ENCODE data around the gene CTNND2.

The CTNND2 gene

GRCh38 chr5:11574787-11575186 lies 329.5 kb downstream of the CTNND2 start:
- TF ChIP-seq L3MBTL2 (conservative IDR thresholded peaks at IDR 0.05) (no peak), CTBP1 (IDR thresholded peaks at IDR 0.05; ENCODE audit: borderline replicate concordance) (no peak), NFRKB (IDR thresholded peaks at IDR 0.05) (no peak), PKNOX1 (IDR thresholded peaks at IDR 0.05) (no peak), FOXA1 (IDR thresholded peaks at IDR 0.05) (no peak), TARDBP (IDR thresholded peaks at IDR 0.05) (no peak), ZNF384 (IDR thresholded peaks at IDR 0.05) (no peak), LEF1 (IDR thresholded peaks at IDR 0.05; ENCODE audit: borderline replicate concordance) (no peak), FOXK2 (IDR thresholded peaks at IDR 0.05) (no peak), FOXM1 (IDR thresholded peaks at IDR 0.05; ENCODE audit: borderline replicate concordance) (no peak), SUZ12 (IDR thresholded peaks at IDR 0.05) (no peak), ELF4 (IDR thresholded peaks at IDR 0.05) (no peak), BHLHE40 (IDR thresholded peaks at IDR 0.05; ENCODE audit: borderline replicate concordance) (no peak), HDGF (IDR thresholded peaks at IDR 0.05; ENCODE audit: borderline replicate concordance) (no peak)
- POLR2A ChIA-PET, result no interaction called here
- no peak for DNase-seq (ENCODE audit: extremely low spot score)
- CTCF ChIA-PET, result no interaction called here

GRCh38 chr5:11573140-11573992 lies 330.9 kb downstream of the CTNND2 start:
- POLR2A ChIA-PET, result no interaction called here
- DNase-seq (ENCODE audit: extremely low spot score), result no peak
- CTCF ChIA-PET, result no interaction called here
- TF ChIP-seq BHLHE40 (IDR thresholded peaks at IDR 0.05; ENCODE audit: borderline replicate concordance) (no peak), HDGF (IDR thresholded peaks at IDR 0.05; ENCODE audit: borderline replicate concordance) (no peak), CTBP1 (IDR thresholded peaks at IDR 0.05; ENCODE audit: borderline replicate concordance) (no peak), PKNOX1 (IDR thresholded peaks at IDR 0.05) (no peak), LEF1 (IDR thresholded peaks at IDR 0.05; ENCODE audit: borderline replicate concordance) (no peak), FOXK2 (IDR thresholded peaks at IDR 0.05) (no peak), ZNF384 (IDR thresholded peaks at IDR 0.05) (no peak), ELF4 (IDR thresholded peaks at IDR 0.05) (no peak), NFRKB (IDR thresholded peaks at IDR 0.05) (no peak), FOXM1 (IDR thresholded peaks at IDR 0.05; ENCODE audit: borderline replicate concordance) (no peak), FOXA1 (IDR thresholded peaks at IDR 0.05) (no peak)

GRCh38 chr5:11564706-11565105 lies 339.5 kb downstream of the CTNND2 start:
- DNase-seq (ENCODE audit: extremely low spot score), result no peak
- TF ChIP-seq SP1 (IDR thresholded peaks at IDR 0.05) (no peak), HDGF (IDR thresholded peaks at IDR 0.05; ENCODE audit: borderline replicate concordance) (no peak), LEF1 (IDR thresholded peaks at IDR 0.05; ENCODE audit: borderline replicate concordance) (no peak), ZNF384 (IDR thresholded peaks at IDR 0.05) (no peak), L3MBTL2 (conservative IDR thresholded peaks at IDR 0.05) (no peak)
- CTCF ChIA-PET, result no interaction called here
- POLR2A ChIA-PET, result no interaction called here

- no peak for DNase-seq (ENCODE audit: extremely low spot score)
- no peak for TF ChIP-seq SUZ12 (IDR thresholded peaks at IDR 0.05)
- CTCF ChIA-PET, result no interaction called here
- POLR2A ChIA-PET, result no interaction called here
Measured at GRCh38 chr5:11563822-11564221, 340.4 kb downstream of the CTNND2 start.

GRCh38 chr5:11560915-11561697 lies 343.1 kb downstream of the CTNND2 start:
- TF ChIP-seq ZNF384 (IDR thresholded peaks at IDR 0.05) (no peak), ARNT (IDR thresholded peaks at IDR 0.05) (no peak), L3MBTL2 (conservative IDR thresholded peaks at IDR 0.05) (no peak), CTBP1 (IDR thresholded peaks at IDR 0.05; ENCODE audit: borderline replicate concordance) (no peak), ELF4 (IDR thresholded peaks at IDR 0.05) (no peak)
- ChIA-PET POLR2A (no interaction called here), CTCF (no interaction called here)
- DNase-seq (ENCODE audit: extremely low spot score), result no peak

- ChIA-PET POLR2A (no interaction called here), CTCF (no interaction called here)
- TF ChIP-seq LEF1 (IDR thresholded peaks at IDR 0.05; ENCODE audit: borderline replicate concordance), result no peak
- no peak for TF ChIP-seq FOXA1 (IDR thresholded peaks at IDR 0.05)
- DNase-seq (ENCODE audit: extremely low spot score), result no peak
Measured at GRCh38 chr5:11557063-11557462, 347.2 kb downstream of the CTNND2 start.

GRCh38 chr5:11555171-11555570 lies 349.1 kb downstream of the CTNND2 start:
- POLR2A ChIA-PET, result no interaction called here
- TF ChIP-seq ZNF384 (IDR thresholded peaks at IDR 0.05), result no peak
- CTCF ChIA-PET, result no interaction called here
- DNase-seq (ENCODE audit: extremely low spot score), result no peak

- TF ChIP-seq TARDBP (IDR thresholded peaks at IDR 0.05), result no peak
- no peak for TF ChIP-seq ARNT (IDR thresholded peaks at IDR 0.05)
- no peak for TF ChIP-seq SP1 (IDR thresholded peaks at IDR 0.05)
- TF ChIP-seq LEF1 (IDR thresholded peaks at IDR 0.05; ENCODE audit: borderline replicate concordance), result no peak
- TF ChIP-seq PKNOX1 (IDR thresholded peaks at IDR 0.05), result no peak
- no peak for TF ChIP-seq FOXA1 (IDR thresholded peaks at IDR 0.05)
- TF ChIP-seq HDGF (IDR thresholded peaks at IDR 0.05; ENCODE audit: borderline replicate concordance), result no peak
- TF ChIP-seq CTBP1 (IDR thresholded peaks at IDR 0.05; ENCODE audit: borderline replicate concordance), result no peak
- no peak for TF ChIP-seq BHLHE40 (IDR thresholded peaks at IDR 0.05; ENCODE audit: borderline replicate concordance)
- no peak for TF ChIP-seq FOXK2 (IDR thresholded peaks at IDR 0.05)
- ChIA-PET CTCF (no interaction called here), POLR2A (no interaction called here)
- DNase-seq (ENCODE audit: extremely low spot score), result no peak
Measured at GRCh38 chr5:11547730-11548129, 356.5 kb downstream of the CTNND2 start.

All from HEK293T (cell line).